Pancreas (tissue), 10 donors: Measurements from ENCODE around the gene KRT39. TPM values are rescaled to one million over a fixed set of nuclear protein-coding genes. Genes with fewer than 3 reads are reported as not detected.
A peak's percentile ranks its signal among the peaks of the same experiment; 100 is the strongest.
"Not testable (repeated sequence)": the region's sequence is repeated elsewhere in the genome, so short reads cannot be mapped to it uniquely, and the experiment has no call there.

Source experiments
- ATAC-seq, 4 donors: fragments of 200-7000 bp; cut with Tn5 transposase; one replicate each; pipeline versions ENCODE4 v1.8.0 to v1.9.1; 2020; ENCODE audit warnings: mild to moderate bottlenecking in 4 of 4, moderate library complexity in 4 of 4
- DNase-seq, 6 donors: peaks; one replicate each; pipeline ENCODE4 v3.0.0-alpha.2; 2020
- FAIRE-seq: peaks from 2 replicates; lab custom pipeline; 2012; peaks lifted over from hg19 to GRCh38; lab: Jason Lieb, UNC
- H3K27ac ChIP-seq, 4 donors: fragments of 200-600 bp; sonication (generic); 1 replicate in 3 of 4; 2 replicates in 1 of 4; pipeline versions ENCODE4 v1.5.0 to v1.8.0; 2020
- H3K27me3 ChIP-seq, 4 donors: fragments of 200-600 bp; one replicate each; pipeline ENCODE4 v1.8.0; 2021
- H3K36me3 ChIP-seq, 3 donors: fragments of 200-600 bp; sonication (generic) in 1 of 3; one replicate each; pipeline versions ENCODE4 v1.5.0 to v1.8.0; 2020 to 2021
- H3K4me1 ChIP-seq, 3 donors: fragments of 200-600 bp; one replicate each; pipeline ENCODE4 v1.8.0; 2021
- H3K4me3 ChIP-seq, 4 donors: fragments of 200-600 bp; sonication (generic) in 2 of 4; one replicate each; pipeline versions ENCODE4 v1.5.0 to v1.8.0; 2020 to 2021
- H3K9me3 ChIP-seq, 4 donors: fragments of 200-600 bp; one replicate each; pipeline ENCODE4 v1.8.0; 2021
- CTCF ChIP-seq, 4 donors: fragments of 200-600 bp; sonication (generic) in 3 of 4; IDR thresholded peaks; one replicate each; pipeline versions ENCODE4 v1.5.0 to v1.8.0; 2021; ENCODE audit warnings: antibody characterized with exemption in 4 of 4
- WGBS, 2 donors: extraction: QIAGEN DNeasy Blood & Tissue Kit; methylation state at CpG; one replicate each; pipeline ENCODE4 v1.1.7; 2013; 5-methylcytosine and 5-hydroxymethylcytosine counted together
- intact Hi-C, 3 donors: fragments of 100-400 bp; cut with DNase I; formaldehyde crosslinking; loops; one replicate each; pipeline versions ENCODE4 v1.11.1 to v1.14.2; 2022
- polyA plus RNA-seq, 2 donors: library from polyadenylated mRNA; stranded (reverse); fragments of 200-250 nt; gene quantifications; one replicate each; pipeline ENCODE4 v1.2.3, GENCODE V29; 2013
- total RNA-seq, 6 donors: library from RNA; stranded (reverse); fragmentation: NEBNext Ultra II Directional in 4 of 6; extraction: Animal tissue kit (Norgen Biotek cat#: 25700) in 4 of 6; gene quantifications; one replicate each; pipeline versions ENCODE4 v1.2.1 to v1.2.4, GENCODE V29; 2021 to 2023
- donor health status: healthy with polysubstance abuse.
- donor health status: DM: no; HTN: no; CAD: no; lungs with moderate emphysema.
- donor health status: DM: no; HTN: no; CAD: no.
- donor health status: control.
- donor health status: control.
- donor health status: Bipolar disorder and iron deficiency.
- donor health status: DM: yes; HTN: yes; CAD: no.
- donor health status: DM: no; HTN: no; CAD: no.
- donor health status: DM: no; HTN: no; CAD: no.
- donor health status: DM: yes; HTN: yes; CAD: no.

KRT39 gene
- total and polyA plus RNA-seq, 8 donors: not detected

GRCh38 chr17:40926341-40926740 is 40.4 kb downstream of the KRT39 start:
- H3K4me3 ChIP-seq: no peak overlapping the region
- no peak for TF ChIP-seq CTCF (IDR thresholded peaks at IDR 0.05)
- H3K9me3 ChIP-seq: no peaks in the 10 kb centered on the region
- no peaks in the 10 kb centered on the region for H3K36me3 ChIP-seq
- DNase-seq (no peak), ATAC-seq (no peak), FAIRE-seq (no peak)
- peaks cover 0 to 7% (median 0%) of the 10 kb centered on the region in 4 donors for H3K27me3 ChIP-seq
- 72 to 77% methylated on average over 8 of the region's 8 CpGs for WGBS, 2 donors
- H3K27ac ChIP-seq: no peak overlapping the region
- intact Hi-C loops: no loop called here
- no peaks in the 10 kb centered on the region for H3K4me1 ChIP-seq

GRCh38 chr17:40922239-40922638 is 44.5 kb downstream of the KRT39 start:
- peak in 3 of 4 donors; percentile 56 to 92 (median 90) for ATAC-seq
- H3K36me3 ChIP-seq: no peaks in the 10 kb centered on the region
- WGBS, 2 donors: 57 to 61% methylated on average over 2 of the region's 2 CpGs
- peaks cover 0 to 7% (median 0%) of the 10 kb centered on the region in 4 donors for H3K27me3 ChIP-seq
- DNase-seq: peak in 1 of 6 donors; percentile 40
- no peaks in the 10 kb centered on the region for H3K4me1 ChIP-seq
- no peaks in the 10 kb centered on the region for H3K9me3 ChIP-seq
- intact Hi-C loops: no loop called here
- TF ChIP-seq CTCF (IDR thresholded peaks at IDR 0.05): no peak
- FAIRE-seq: no peak
- peak overlapping the region in 2 of 4 donors; percentile 22 to 30 for H3K27ac ChIP-seq
- H3K4me3 ChIP-seq: no peak overlapping the region

- FAIRE-seq (no peak), DNase-seq (no peak), ATAC-seq (no peak)
- TF ChIP-seq CTCF (IDR thresholded peaks at IDR 0.05): no peak
- Histone ChIP-seq H3K27me3 (peaks cover 0 to 6% (median 0%) of the 10 kb centered on the region in 4 donors), H3K36me3 (no peaks in the 10 kb centered on the region), H3K9me3 (no peaks in the 10 kb centered on the region), H3K4me3 (no peak overlapping the region), H3K4me1 (peaks cover 0 to under 1% (median 0%) of the 10 kb centered on the region in 3 donors), H3K27ac (no peak overlapping the region)
- intact Hi-C loops: no loop called here
- WGBS, 2 donors: 79 to 80% methylated on average over 2 of the region's 2 CpGs
Measured at GRCh38 chr17:40921026-40921425, 45.7 kb downstream of the KRT39 start.

- H3K9me3 ChIP-seq, ATAC-seq, DNase-seq, intact Hi-C loops, H3K4me1 ChIP-seq, H3K4me3 ChIP-seq, H3K27ac ChIP-seq, H3K27me3 ChIP-seq, H3K36me3 ChIP-seq, FAIRE-seq: not testable (repeated sequence)
- 89 to 95% methylated on average over 2 of the region's 2 CpGs for WGBS, 2 donors
Measured at GRCh38 chr17:40917116-40917515, 49.6 kb downstream of the KRT39 start.

GRCh38 chr17:40916366-40916765 is 50.4 kb downstream of the KRT39 start:
- Histone ChIP-seq H3K4me1 (peaks cover 0 to 5% (median 0%) of the 10 kb centered on the region in 3 donors), H3K4me3 (no peak overlapping the region), H3K36me3 (no peaks in the 10 kb centered on the region), H3K27me3 (no peaks in the 10 kb centered on the region), H3K9me3 (no peaks in the 10 kb centered on the region), H3K27ac (peak overlapping the region in 2 of 4 donors; percentile 49 to 73)
- TF ChIP-seq CTCF (IDR thresholded peaks at IDR 0.05): no peak
- DNase-seq (no peak), ATAC-seq (no peak), FAIRE-seq (no peak)
- WGBS, 2 donors: 44 to 51% methylated on average over 1 of the region's 1 CpG
- intact Hi-C loops: no loop called here
